LNCAP (cell line): ENCODE measurements around the gene SIM2.

ENCODE experiments used
- CTCF ChIP-seq: fragments of 450-650 bp; IDR thresholded peaks from 2 replicates; pipeline ENCODE4 v1.5.1; 2017; ENCODE audit warnings: mild to moderate bottlenecking

The SIM2 gene

GRCh38 chr21:36663033-36663855 lies 35.7 kb upstream of the SIM2 start:
- TF ChIP-seq CTCF, result no peak

GRCh38 chr21:36664662-36664990 lies 34.3 kb upstream of the SIM2 start:
- no peak for TF ChIP-seq CTCF

- no peak for TF ChIP-seq CTCF
These were observed 33.1 kb upstream of the SIM2 start for GRCh38 chr21:36665806-36666205.

- TF ChIP-seq CTCF, result no peak
These were observed 30.2 kb upstream of the SIM2 start for GRCh38 chr21:36668713-36669112.

GRCh38 chr21:36671836-36672235 lies 27.1 kb upstream of the SIM2 start:
- no peak for TF ChIP-seq CTCF

- no peak for TF ChIP-seq CTCF
These were observed 26.2 kb upstream of the SIM2 start for GRCh38 chr21:36672737-36673136.

- no peak for TF ChIP-seq CTCF
These were observed 22.6 kb upstream of the SIM2 start for GRCh38 chr21:36676039-36676950.
